Parathyroid adenoma (tissue), 2 donors: ENCODE measurements around the gene USP50.

Source experiments
- H2AFZ ChIP-seq: fragments of 300-600 bp; sonication (generic); one replicate; pipeline ENCODE4 v1.7.0; 2017; ENCODE audit warnings: antibody characterized with exemption, mild to moderate bottlenecking
- H3K27ac ChIP-seq: fragments of 300-600 bp; sonication (generic); one replicate; pipeline ENCODE4 v1.7.0; 2017
- H3K27me3 ChIP-seq: fragments of 300-600 bp; sonication (generic); one replicate; pipeline ENCODE4 v1.7.0; 2017; ENCODE audit warnings: low read length; ENCODE audit not compliant: control insufficient read depth, insufficient read depth
- H3K36me3 ChIP-seq: fragments of 300-600 bp; sonication (generic); one replicate; pipeline ENCODE4 v1.7.0; 2017; ENCODE audit warnings: low read length; ENCODE audit not compliant: control insufficient read depth, insufficient read depth
- H3K4me1 ChIP-seq: fragments of 300-600 bp; sonication (generic); one replicate; pipeline ENCODE4 v1.7.0; 2017; ENCODE audit warnings: control low read depth
- H3K4me2 ChIP-seq: fragments of 300-600 bp; sonication (generic); one replicate; pipeline ENCODE4 v1.7.0; 2017; ENCODE audit warnings: low read length
- H3K4me3 ChIP-seq: fragments of 300-600 bp; sonication (generic); one replicate; pipeline ENCODE4 v1.7.0; 2017; ENCODE audit warnings: low read depth, low read length
- H3K79me2 ChIP-seq: fragments of 300-600 bp; sonication (generic); one replicate; pipeline ENCODE4 v1.7.0; 2017; ENCODE audit warnings: control low read depth
- H3K9ac ChIP-seq: fragments of 300-600 bp; sonication (generic); one replicate; pipeline ENCODE4 v1.7.0; 2017; ENCODE audit warnings: mild to moderate bottlenecking
- H3K9me3 ChIP-seq: fragments of 300-600 bp; sonication (generic); one replicate; pipeline ENCODE4 v1.7.0; 2017; ENCODE audit warnings: low read length; ENCODE audit not compliant: control insufficient read depth
- TF ChIP-seq, protein P1 (sequence below): fragments of 300-600 bp; sonication (generic); IDR thresholded peaks from one replicate; pipeline ENCODE4 v1.7.0; 2017; ENCODE audit warnings: antibody characterized with exemption, mild to moderate bottlenecking
- donor health status: primary hyperparathyroidism.

The USP50 gene

DNA sequence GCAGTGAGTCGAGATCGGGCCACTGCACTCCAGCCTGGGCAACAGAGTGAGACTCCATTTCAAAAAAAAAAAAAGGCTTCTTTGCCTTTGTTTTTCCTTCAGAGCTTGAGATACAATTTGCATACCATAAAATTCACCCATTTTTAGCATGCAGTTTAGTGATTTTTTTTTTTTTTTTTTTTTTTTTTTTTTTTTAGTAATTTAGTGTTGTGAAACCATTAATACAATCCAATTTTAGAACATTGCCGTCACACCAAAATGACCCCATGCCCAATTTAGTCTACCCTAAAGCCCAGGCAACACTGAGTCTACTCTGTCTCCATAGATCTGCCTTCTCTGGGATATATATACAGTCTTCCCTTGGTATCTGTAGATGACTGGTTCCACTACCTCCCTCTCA lies 61.1 kb downstream of the USP50 start:
- Histone ChIP-seq H3K79me2 (no peaks in the 10 kb centered on the region), H3K27me3 (no peaks in the 10 kb centered on the region), H3K9me3 (no peaks in the 10 kb centered on the region), H3K27ac (no peak overlapping the region), H2AFZ (no peak overlapping the region), H3K4me3 (no peak overlapping the region), H3K4me2 (no peak overlapping the region), H3K4me1 (no peaks in the 10 kb centered on the region), H3K9ac (no peak overlapping the region), H3K36me3 (no peaks in the 10 kb centered on the region)
- TF ChIP-seq, protein P1, sequence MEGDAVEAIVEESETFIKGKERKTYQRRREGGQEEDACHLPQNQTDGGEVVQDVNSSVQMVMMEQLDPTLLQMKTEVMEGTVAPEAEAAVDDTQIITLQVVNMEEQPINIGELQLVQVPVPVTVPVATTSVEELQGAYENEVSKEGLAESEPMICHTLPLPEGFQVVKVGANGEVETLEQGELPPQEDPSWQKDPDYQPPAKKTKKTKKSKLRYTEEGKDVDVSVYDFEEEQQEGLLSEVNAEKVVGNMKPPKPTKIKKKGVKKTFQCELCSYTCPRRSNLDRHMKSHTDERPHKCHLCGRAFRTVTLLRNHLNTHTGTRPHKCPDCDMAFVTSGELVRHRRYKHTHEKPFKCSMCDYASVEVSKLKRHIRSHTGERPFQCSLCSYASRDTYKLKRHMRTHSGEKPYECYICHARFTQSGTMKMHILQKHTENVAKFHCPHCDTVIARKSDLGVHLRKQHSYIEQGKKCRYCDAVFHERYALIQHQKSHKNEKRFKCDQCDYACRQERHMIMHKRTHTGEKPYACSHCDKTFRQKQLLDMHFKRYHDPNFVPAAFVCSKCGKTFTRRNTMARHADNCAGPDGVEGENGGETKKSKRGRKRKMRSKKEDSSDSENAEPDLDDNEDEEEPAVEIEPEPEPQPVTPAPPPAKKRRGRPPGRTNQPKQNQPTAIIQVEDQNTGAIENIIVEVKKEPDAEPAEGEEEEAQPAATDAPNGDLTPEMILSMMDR: no peak

- Histone ChIP-seq H3K4me3 (no peak overlapping the region), H2AFZ (no peak overlapping the region), H3K36me3 (no peaks in the 10 kb centered on the region), H3K4me2 (no peak overlapping the region), H3K9ac (no peak overlapping the region), H3K4me1 (no peaks in the 10 kb centered on the region), H3K27ac (no peak overlapping the region), H3K9me3 (no peaks in the 10 kb centered on the region), H3K79me2 (no peaks in the 10 kb centered on the region), H3K27me3 (no peaks in the 10 kb centered on the region)
- TF ChIP-seq, protein P1: no peak
Observed at GRCh38 chr15:50484781-50485180, 61.7 kb downstream of the USP50 start.

DNA sequence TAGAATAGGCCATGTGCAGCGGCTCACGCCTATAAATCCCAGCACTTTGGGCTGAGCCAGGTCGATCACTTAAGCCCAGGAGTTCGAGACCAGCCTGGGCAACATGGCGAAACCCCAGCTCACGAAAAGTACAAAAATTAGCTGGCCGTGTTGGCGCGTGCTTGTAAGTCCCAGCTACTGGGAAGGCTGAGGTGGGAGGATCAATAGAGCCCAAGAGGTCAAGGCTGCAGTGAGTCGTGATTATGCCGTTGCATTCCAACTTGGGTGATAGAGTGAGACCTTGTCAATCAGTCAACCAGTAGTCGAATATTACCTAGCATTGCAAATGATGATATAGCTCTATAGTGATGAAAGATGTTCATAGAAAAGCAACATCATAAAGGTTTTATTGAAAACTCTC lies 70.3 kb downstream of the USP50 start:
- Histone ChIP-seq H3K4me3 (no peak overlapping the region), H3K4me1 (no peaks in the 10 kb centered on the region), H3K9me3 (no peaks in the 10 kb centered on the region), H2AFZ (no peak overlapping the region), H3K79me2 (no peaks in the 10 kb centered on the region), H3K4me2 (no peak overlapping the region), H3K27me3 (no peaks in the 10 kb centered on the region), H3K9ac (no peak overlapping the region), H3K36me3 (no peaks in the 10 kb centered on the region), H3K27ac (no peak overlapping the region)
- TF ChIP-seq, protein P1: no peak

GRCh38 chr15:50471072-50471471 lies 75.4 kb downstream of the USP50 start:
- Histone ChIP-seq H3K9ac (no peak overlapping the region), H2AFZ (no peak overlapping the region), H3K27me3 (no peaks in the 10 kb centered on the region), H3K36me3 (no peaks in the 10 kb centered on the region), H3K79me2 (no peaks in the 10 kb centered on the region), H3K4me2 (no peak overlapping the region), H3K4me3 (no peak overlapping the region), H3K4me1 (no peaks in the 10 kb centered on the region), H3K27ac (no peak overlapping the region), H3K9me3 (no peaks in the 10 kb centered on the region)
- TF ChIP-seq, protein P1: no peak
